Panc1 (cell line): ENCODE data around the gene APBB2. TPM values are rescaled to one million over a fixed set of nuclear protein-coding genes. Genes with fewer than 3 reads are reported as not detected.
"Not testable (repeated sequence)": the region's sequence is repeated elsewhere in the genome, so short reads cannot be mapped to it uniquely, and the experiment has no call there.

Source experiments
- ATAC-seq: fragments of 200-7000 bp; cut with Tn5 transposase; 2 replicates; pipeline ENCODE4 v1.9.1; 2020; ENCODE audit warnings: mild to moderate bottlenecking, moderate library complexity
- BruUV-seq: library from RNA; stranded (reverse); fragments of 400-500 nt; replicated peaks from 2 replicates; lab custom pipeline; 2021; lab: Mats Ljungman, UMichigan
- CTCF ChIA-PET: fragments of 300-600 bp; sonication (Branson Sonifier 250); formaldehyde crosslinking; loops from one replicate; lab custom pipeline; 2022; ENCODE audit warnings: antibody characterized with exemption; lab: Charles Lee
- POLR2A ChIA-PET: fragments of 300-600 bp; sonication (Branson Sonifier 250); formaldehyde crosslinking; loops from one replicate; lab custom pipeline; 2022; ENCODE audit warnings: antibody characterized with exemption; lab: Charles Lee
- DNase-seq: peaks from one replicate; pipeline ENCODE4 v3.0.0-alpha.2; 2010; ENCODE audit warnings: low read depth, low spot score
- H3K27ac ChIP-seq: 2 replicates; pipeline ENCODE4 v1.5.1; 2011; ENCODE audit warnings: mild to moderate bottlenecking, low read length, inconsistent platforms
- H3K27me3 ChIP-seq: fragments of 200-500 bp; sonication (Bioruptor generic); 2 replicates; pipeline ENCODE4 v1.6.0; 2014; ENCODE audit warnings: low read length, inconsistent platforms; ENCODE audit not compliant: control insufficient read depth, insufficient read depth
- H3K36me3 ChIP-seq: fragments of 200-500 bp; sonication (Bioruptor generic); 2 replicates; pipeline ENCODE4 v1.5.1; 2014; ENCODE audit warnings: inconsistent platforms, mild to moderate bottlenecking, low read length, moderate library complexity; ENCODE audit not compliant: control insufficient read depth, insufficient read depth
- H3K4me1 ChIP-seq: 2 replicates; pipeline ENCODE4 v1.5.1; 2011; ENCODE audit warnings: inconsistent platforms, mild to moderate bottlenecking, low read length, moderate library complexity; ENCODE audit not compliant: control insufficient read depth, insufficient read depth
- H3K4me3 ChIP-seq, 2 experiments: 2 replicates each; pipeline ENCODE4 v1.5.1; 2011 to 2012; ENCODE audit warnings: low read depth in 2 of 2, low read length in 2 of 2, mild to moderate bottlenecking in 2 of 2, inconsistent platforms in 1 of 2, moderate library complexity in 1 of 2
- H3K9me3 ChIP-seq: fragments of 200-500 bp; sonication (Bioruptor generic); 2 replicates; pipeline ENCODE4 v1.5.1; 2014; ENCODE audit warnings: low read depth, mild to moderate bottlenecking, inconsistent platforms, low read length, moderate library complexity; ENCODE audit not compliant: control insufficient read depth, insufficient read depth
- CTCF ChIP-seq: fragments of 450-650 bp; IDR thresholded peaks from 2 replicates; pipeline ENCODE4 v1.5.1; 2017; ENCODE audit warnings: mild to moderate bottlenecking
- POLR2AphosphoS5 ChIP-seq: IDR thresholded peaks from 2 replicates; pipeline ENCODE4 v1.6.1; 2012; ENCODE audit warnings: mild to moderate bottlenecking, low read depth, low read length, moderate library complexity
- REST ChIP-seq, 2 experiments: IDR thresholded peaks; 2 replicates each; pipeline ENCODE4 v1.6.1; 2011 to 2012; ENCODE audit warnings: low read depth in 2 of 2, control low read depth in 1 of 2, low read length in 1 of 2, mild to moderate bottlenecking in 1 of 2, moderate library complexity in 1 of 2; ENCODE audit not compliant: insufficient read depth in 1 of 2
- SIN3A ChIP-seq: IDR thresholded peaks from 2 replicates; pipeline ENCODE4 v1.6.1; 2012; ENCODE audit warnings: low read depth, mild to moderate bottlenecking, low read length, moderate library complexity, borderline replicate concordance; ENCODE audit not compliant: insufficient read depth
- TCF7L2 ChIP-seq: IDR thresholded peaks from 2 replicates; pipeline ENCODE4 v1.6.1; 2011; ENCODE audit warnings: mild to moderate bottlenecking, low read depth, low read length, inconsistent platforms
- in situ Hi-C: cut with HindIII; loops from 2 replicates; pipeline ENCODE4 v1.10.0; 2016; ENCODE audit warnings: low sequenced_read_pairs, low pct_unique_long_range_greater_than_20kb
- intact Hi-C: fragments of 100-400 bp; cut with micrococcal nuclease; formaldehyde crosslinking; loops from one replicate; pipeline ENCODE4 v1.10.0; 2022; ENCODE audit not compliant: unreplicated experiment
- total RNA-seq: library from RNA; stranded (reverse); gene quantifications from one replicate; pipeline ENCODE4 v1.2.1, GENCODE V29; 2021; ENCODE audit not compliant: unreplicated experiment

The APBB2 gene
- total RNA-seq, 1 experiment from 2014 or later = 27.1 TPM

- Histone ChIP-seq H3K4me3 (no peak overlapping the region), H3K36me3 (no peaks in the 10 kb centered on the region), H3K27me3 (no peaks in the 10 kb centered on the region), H3K27ac (no peak overlapping the region), H3K4me1 (no peaks in the 10 kb centered on the region; the same call in 1 of the 2 replicates), H3K9me3 (no peaks in the 10 kb centered on the region)
- intact Hi-C loops = no loop called here
- TF ChIP-seq POLR2AphosphoS5 = no peak
- TF ChIP-seq CTCF = no peak
- no peak for TF ChIP-seq SIN3A
- TF ChIP-seq REST (IDR thresholded peaks at IDR 0.05; ENCODE audit: insufficient read depth in 1 of 2, low read depth in 2 of 2, low read length in 1 of 2) = no peak
- no peak for TF ChIP-seq TCF7L2
- CTCF ChIA-PET = no interaction called here
- no TSS peak for BruUV-seq
- DNase-seq (no peak), ATAC-seq (no peak)
- POLR2A ChIA-PET = no interaction called here
- in situ Hi-C loops = no loop called here
Measured at GRCh38 chr4:41060352-41061334, 153.7 kb downstream of the APBB2 start.

GRCh38 chr4:41059411-41059810 is 154.9 kb downstream of the APBB2 start:
- H3K27ac ChIP-seq, DNase-seq, H3K9me3 ChIP-seq, H3K36me3 ChIP-seq, ATAC-seq, H3K4me1 ChIP-seq, in situ Hi-C loops, H3K4me3 ChIP-seq, BruUV-seq, POLR2A ChIA-PET, CTCF ChIA-PET, H3K27me3 ChIP-seq, intact Hi-C loops: not testable (repeated sequence)

- Histone ChIP-seq H3K36me3 (no peaks in the 10 kb centered on the region), H3K4me1 (no peaks in the 10 kb centered on the region; the same call in 1 of the 2 replicates), H3K27ac (no peak overlapping the region), H3K4me3 (no peak overlapping the region), H3K9me3 (no peaks in the 10 kb centered on the region), H3K27me3 (no peaks in the 10 kb centered on the region)
- ChIA-PET POLR2A (no interaction called here), CTCF (no interaction called here)
- intact Hi-C loops (no loop called here), in situ Hi-C loops (no loop called here)
- no peak for DNase-seq
- BruUV-seq = no TSS peak
- TF ChIP-seq POLR2AphosphoS5 (no peak), TCF7L2 (no peak), REST (IDR thresholded peaks at IDR 0.05; ENCODE audit: insufficient read depth in 1 of 2, low read depth in 2 of 2, low read length in 1 of 2) (no peak), CTCF (no peak), SIN3A (no peak)
- ATAC-seq = no peak
Measured at GRCh38 chr4:41058426-41058825, 155.9 kb downstream of the APBB2 start.
